Spleen (tissue), 7 donors: ENCODE data around the gene VSTM1.

Source experiments
- CTCF ChIP-seq, 11 experiments: fragments of 200-600 bp in 7 of 11; fragments of 450-650 bp in 4 of 11; sonication (generic) in 4 of 11; IDR thresholded peaks in 8 of 11; conservative IDR thresholded peaks in 3 of 11; 1 replicate in 7 of 11; 2 replicates in 4 of 11; pipeline versions ENCODE4 v1.4.0 to v1.8.0; 2016 to 2021; ENCODE audit warnings: antibody characterized with exemption in 11 of 11, inconsistent platforms in 4 of 11, mild to moderate bottlenecking in 1 of 11
- POLR2A ChIP-seq, 3 donors: fragments of 450-650 bp; IDR thresholded peaks; one replicate each; pipeline ENCODE4 v1.5.1; 2017; ENCODE audit warnings: antibody characterized with exemption in 3 of 3, mild to moderate bottlenecking in 1 of 3
- POLR2AphosphoS5 ChIP-seq, 3 donors: sonication (generic); formaldehyde crosslinking; IDR thresholded peaks; one replicate each; pipeline ENCODE4 v1.5.1; 2017; ENCODE audit warnings: antibody characterized with exemption in 3 of 3
- donor health status: DM: no; HTN: no; CAD: no; lungs with moderate emphysema.
- donor health status: DM: no; HTN: no; CAD: no.
- donor health status: DM: no; HTN: no; CAD: no.

DNA sequence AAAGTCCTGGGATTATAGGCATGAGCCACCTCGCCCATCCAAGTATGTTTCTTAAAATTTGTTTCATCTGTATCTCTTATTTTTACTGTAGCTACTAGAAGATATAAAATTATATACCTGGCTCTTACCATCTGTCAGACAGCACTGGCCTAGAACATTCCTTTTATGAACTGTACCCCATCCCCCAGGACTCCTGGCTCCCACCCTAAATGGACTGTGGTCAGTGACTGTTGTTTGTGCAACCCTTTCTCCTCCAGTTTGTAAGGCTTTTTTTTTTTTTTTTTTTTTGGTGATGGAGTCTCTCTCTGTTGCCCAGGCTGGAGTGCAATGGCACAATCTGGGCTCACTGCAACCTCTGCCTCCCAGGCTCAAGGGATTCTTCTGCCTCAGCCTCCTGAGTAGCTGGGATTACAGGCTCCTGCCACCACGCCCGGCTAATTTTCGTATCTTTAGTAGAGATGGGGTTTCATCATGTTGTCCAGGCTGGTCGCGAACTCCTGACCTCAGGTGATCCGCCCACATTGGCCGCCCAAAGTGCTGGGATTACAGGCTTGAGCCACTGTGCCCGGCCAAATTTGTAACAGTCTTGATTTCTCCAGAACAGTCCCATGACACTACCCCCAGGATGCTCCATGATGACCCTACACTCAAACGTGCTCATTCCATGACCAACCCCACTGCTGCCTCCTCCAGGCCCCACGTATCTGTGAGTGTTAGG lies 41.5 kb upstream of the VSTM1 start:
- no peak for TF ChIP-seq POLR2AphosphoS5 (IDR thresholded peaks at IDR 0.05)
- no peak for TF ChIP-seq CTCF (IDR thresholded peaks at IDR 0.05 in 8 of 11, conservative IDR thresholded peaks at IDR 0.05 in 3 of 11)
- no peak for TF ChIP-seq POLR2A (IDR thresholded peaks at IDR 0.05)
